Measurements from ENCODE around the gene PLCB1. TPM values are rescaled to one million over a fixed set of nuclear protein-coding genes. Genes with fewer than 3 reads are reported as not detected.

PLCB1 gene
- total and polyA plus RNA-seq, 2 experiments from 2014 or later: 14.9 to 20.7 TPM

- no peak for TF ChIP-seq JUNB (IDR thresholded peaks at IDR 0.05; ENCODE audit: unreplicated experiment)
- no peak for TF ChIP-seq ZNF114 (CRISPR knock-in tag; IDR thresholded peaks at IDR 0.05)
Observed at GRCh38 chr20:8837396-8837795, 705.3 kb downstream of the PLCB1 start (continued).

- peaks cover 3% of the 10 kb centered on the region; the same call in 2 of the 3 replicates for H3K36me3 Mint-ChIP-seq (ENCODE audit: low read depth)
- Histone ChIP-seq H3K36me3 (ENCODE audit: insufficient read depth) (no peaks in the 10 kb centered on the region), H3K9me2 (ENCODE audit: insufficient read depth) (0 out of 2 replicates have a peak, but pooled peaks cover 8% of the 10 kb centered on the region), H3K27ac (ENCODE audit: low read depth) (no peak overlapping the region), H3K4me3 (no peak overlapping the region), H3K79me2 (replicated peaks; ENCODE audit: insufficient read depth) (no peaks in the 10 kb centered on the region), H3F3A (replicated peaks; ENCODE audit: low read depth) (no peaks in the 10 kb centered on the region), H3K4me2 (no peak overlapping the region), H2AFZ (no peak overlapping the region), H3K27me3 (ENCODE audit: insufficient read depth) (no peaks in the 10 kb centered on the region), H3K4me1 (ENCODE audit: insufficient read depth) (no peaks in the 10 kb centered on the region), H4K20me1 (replicated peaks; ENCODE audit: insufficient read depth) (no peaks in the 10 kb centered on the region)
- H3K27ac Mint-ChIP-seq: no peak overlapping the region
- ATAC-seq: no peak
- H3K27me3 Mint-ChIP-seq (ENCODE audit: insufficient read depth, low read depth, poor library complexity): peaks cover 2% of the 10 kb centered on the region
- no peaks in the 10 kb centered on the region for H3K4me1 Mint-ChIP-seq
- DNase-seq (ENCODE audit: low spot score): no peak
- H3K4me3 Mint-ChIP-seq: no peak overlapping the region
- H3K9me3 Mint-ChIP-seq: peaks cover 4% of the 10 kb centered on the region; the same call in 1 of the 3 replicates
- TF ChIP-seq EZH2phosphoT487 (IDR thresholded peaks at IDR 0.05; ENCODE audit: unreplicated experiment) (no peak), ZNF114 (CRISPR knock-in tag; IDR thresholded peaks at IDR 0.05) (no peak), NANOG (IDR thresholded peaks at IDR 0.05; ENCODE audit: borderline replicate concordance) (no peak), ETS1 (IDR thresholded peaks at IDR 0.05) (no peak), ZNF462 (CRISPR knock-in tag; IDR thresholded peaks at IDR 0.05) (no peak)
Observed at GRCh38 chr20:8842525-8842924, 710.5 kb downstream of the PLCB1 start.
